ENCODE results near the gene PTPRC. TPM values are rescaled to one million over a fixed set of nuclear protein-coding genes. Genes with fewer than 3 reads are reported as not detected.

The PTPRC gene
- total RNA-seq, 2 experiments from 2014 or later: 177 to 241 TPM

- TF ChIP-seq EZH2phosphoT487 (IDR thresholded peaks at IDR 0.05; ENCODE audit: borderline replicate concordance, low read depth, low read length): no peak
- TF ChIP-seq, protein P1, sequence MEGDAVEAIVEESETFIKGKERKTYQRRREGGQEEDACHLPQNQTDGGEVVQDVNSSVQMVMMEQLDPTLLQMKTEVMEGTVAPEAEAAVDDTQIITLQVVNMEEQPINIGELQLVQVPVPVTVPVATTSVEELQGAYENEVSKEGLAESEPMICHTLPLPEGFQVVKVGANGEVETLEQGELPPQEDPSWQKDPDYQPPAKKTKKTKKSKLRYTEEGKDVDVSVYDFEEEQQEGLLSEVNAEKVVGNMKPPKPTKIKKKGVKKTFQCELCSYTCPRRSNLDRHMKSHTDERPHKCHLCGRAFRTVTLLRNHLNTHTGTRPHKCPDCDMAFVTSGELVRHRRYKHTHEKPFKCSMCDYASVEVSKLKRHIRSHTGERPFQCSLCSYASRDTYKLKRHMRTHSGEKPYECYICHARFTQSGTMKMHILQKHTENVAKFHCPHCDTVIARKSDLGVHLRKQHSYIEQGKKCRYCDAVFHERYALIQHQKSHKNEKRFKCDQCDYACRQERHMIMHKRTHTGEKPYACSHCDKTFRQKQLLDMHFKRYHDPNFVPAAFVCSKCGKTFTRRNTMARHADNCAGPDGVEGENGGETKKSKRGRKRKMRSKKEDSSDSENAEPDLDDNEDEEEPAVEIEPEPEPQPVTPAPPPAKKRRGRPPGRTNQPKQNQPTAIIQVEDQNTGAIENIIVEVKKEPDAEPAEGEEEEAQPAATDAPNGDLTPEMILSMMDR (conservative IDR thresholded peaks at IDR 0.05; ENCODE audit: low read length): no peak
- DNase-seq (ENCODE audit: low spot score): no peak
- H3K36me3 ChIP-seq (ENCODE audit: insufficient read depth, low read length): peaks cover 97% of the 10 kb centered on the region
- BruUV-seq (replicated peaks): no TSS peak
- POLR2A ChIA-PET: interaction anchor here (0.7 to 1.3 kb wide), 4 partner anchors 18 to 568 kb away, joined by 3 to 4 read pairs (median 3); no protein-coding TSS in a partner anchor
- H3K4me1 ChIP-seq (ENCODE audit: insufficient read depth, low read length, poor library complexity, severe bottlenecking): no peaks in the 10 kb centered on the region
- no peaks in the 10 kb centered on the region for H4K20me1 ChIP-seq (ENCODE audit: insufficient read depth, low read length)
- no peaks in the 10 kb centered on the region for H3K9me2 ChIP-seq (ENCODE audit: insufficient read depth, low read length)
- CTCF ChIA-PET (ENCODE audit: unreplicated experiment): no interaction called here
- no peak overlapping the region for H3K4me3 ChIP-seq (ENCODE audit: low read depth, low read length, poor library complexity, severe bottlenecking)
- H2AFZ ChIP-seq (ENCODE audit: low read length): no peak overlapping the region
- intact Hi-C loops (cut with micrococcal nuclease; ENCODE audit: unreplicated experiment): no loop called here
- H3K4me2 ChIP-seq (ENCODE audit: low read length): no peak overlapping the region
- no peaks in the 10 kb centered on the region for H3K79me2 ChIP-seq (ENCODE audit: insufficient read depth, low read depth, low read length)
- H3K9me3 ChIP-seq (ENCODE audit: low read length): no peaks in the 10 kb centered on the region
- H3K27ac ChIP-seq (ENCODE audit: low read depth, low read length, poor library complexity, severe bottlenecking): no peak overlapping the region
These were observed 90.5 kb downstream of the PTPRC start for GRCh38 chr1:198729195-198729863.

GRCh38 chr1:198730952-198731351 lies 92.1 kb downstream of the PTPRC start:
- H3K79me2 ChIP-seq (ENCODE audit: insufficient read depth, low read depth, low read length): no peaks in the 10 kb centered on the region; the same call in 1 of the 2 replicates
- ChIA-PET POLR2A (interaction anchor here (0.6 to 2.3 kb wide), 7 partner anchors 8 to 263 kb away, joined by 3 to 7 read pairs (median 4); no protein-coding TSS in a partner anchor), CTCF (ENCODE audit: unreplicated experiment) (no interaction called here)
- H3K9me3 ChIP-seq (ENCODE audit: low read length): peaks cover 1% of the 10 kb centered on the region; the same call in 1 of the 2 replicates
- no peak overlapping the region for H3K27ac ChIP-seq (ENCODE audit: low read depth, low read length, poor library complexity, severe bottlenecking)
- BruUV-seq (replicated peaks): no TSS peak
- no peak overlapping the region for H3K4me3 ChIP-seq (ENCODE audit: low read depth, low read length, poor library complexity, severe bottlenecking)
- TF ChIP-seq, protein P1 (conservative IDR thresholded peaks at IDR 0.05; ENCODE audit: low read length): no peak
- no peak for TF ChIP-seq EZH2phosphoT487 (IDR thresholded peaks at IDR 0.05; ENCODE audit: borderline replicate concordance, low read depth, low read length)
- H4K20me1 ChIP-seq (ENCODE audit: insufficient read depth, low read length): no peaks in the 10 kb centered on the region
- no peak overlapping the region for H3K4me2 ChIP-seq (ENCODE audit: low read length)
- no peaks in the 10 kb centered on the region for H3K9me2 ChIP-seq (ENCODE audit: insufficient read depth, low read length)
- no peak overlapping the region for H2AFZ ChIP-seq (ENCODE audit: low read length)
- DNase-seq (ENCODE audit: low spot score): no peak
- peaks cover 97% of the 10 kb centered on the region for H3K36me3 ChIP-seq (ENCODE audit: insufficient read depth, low read length)
- no peaks in the 10 kb centered on the region for H3K4me1 ChIP-seq (ENCODE audit: insufficient read depth, low read length, poor library complexity, severe bottlenecking)
- intact Hi-C loops (cut with micrococcal nuclease; ENCODE audit: unreplicated experiment): no loop called here

Measured in OCI-LY7 (cell line).